Motor neuron (in vitro differentiated cells): ENCODE measurements around the gene ATOH8. TPM values are rescaled to one million over a fixed set of nuclear protein-coding genes. Genes with fewer than 3 reads are reported as not detected.

Source experiments
- ATAC-seq, 8 experiments: fragments of 200-7000 bp; cut with Tn5 transposase; replicated peaks in 6 of 8; 2 replicates each; pipeline ENCODE4 v1.8.0; 2021; ENCODE audit warnings: mild to moderate bottlenecking in 8 of 8, moderate library complexity in 8 of 8
- H3K27ac ChIP-seq, 2 donors: fragments of 250-450 bp; sonication (Bioruptor Pico); 2 replicates each; pipeline ENCODE4 v1.9.0; 2021; ENCODE audit warnings: antibody characterized with exemption in 2 of 2, mild to moderate bottlenecking in 2 of 2, moderate library complexity in 1 of 2
- H3K4me1 ChIP-seq, 2 donors: fragments of 250-450 bp; sonication (Bioruptor Pico); replicated peaks in 1 of 2; 2 replicates each; pipeline ENCODE4 v1.6.1; 2021; ENCODE audit warnings: antibody characterized with exemption in 2 of 2, mild to moderate bottlenecking in 2 of 2, moderate library complexity in 1 of 2
- H3K4me3 ChIP-seq, 5 donors: fragments of 250-450 bp; sonication (Bioruptor Pico); 2 replicates each; pipeline ENCODE4 v1.9.0; 2021; ENCODE audit warnings: antibody characterized with exemption in 5 of 5, mild to moderate bottlenecking in 5 of 5, moderate library complexity in 4 of 5
- WGBS, 10 experiments: fragments of 450-650 bp; shearing (Covaris generic); methylation state at CpG; one replicate each; pipeline ENCODE4 v1.0.0; 2022; 5-methylcytosine and 5-hydroxymethylcytosine counted together
- in situ Hi-C, 9 experiments: fragments of 400-800 bp; cut with MboI; loops; one replicate each; pipeline ENCODE4 v1.15.0; 2021; ENCODE audit warnings: low sequenced_read_pairs in 9 of 9, low pct_unique_long_range_greater_than_20kb in 2 of 9; ENCODE audit not compliant: unreplicated experiment in 9 of 9
- total RNA-seq, 8 experiments: library from RNA; unstranded; fragments of 300-600 nt; gene quantifications; 2 replicates each; pipeline versions ENCODE4 v1.2.3 to v1.2.4, GENCODE V29; 2022

Gene ATOH8
- total RNA-seq, 8 experiments from 2014 or later, result 0.71 to 8.6 (median 1.8) TPM

- H3K4me3 ChIP-seq, result no peak overlapping the region
- ATAC-seq, result peak in 3 of 8 experiments; percentile 85 to 91 (median 88)
Measured at GRCh38 chr2:85779641-85780315, 26.0 kb downstream of the ATOH8 start.

GRCh38 chr2:85780316-85781012 lies 26.7 kb downstream of the ATOH8 start:
- peak in 5 of 8 experiments; percentile 52 to 95 (median 91) for ATAC-seq
- Histone ChIP-seq H3K27ac (peak overlapping the region in 1 of 2 donors; percentile 4), H3K4me3 (no peak overlapping the region), H3K4me1 (peaks cover 18 to 38% of the 10 kb centered on the region in 2 donors)
- 55 to 100% (median 80%) methylated on average over 1 to 8 of the region's 14 CpGs; no CpG with 5 or more reads in 1 of the 10 experiments for WGBS, 10 experiments
- in situ Hi-C loops, result no loop called here

More at GRCh38 chr2:85779641-85780315, 26.0 kb downstream of the ATOH8 start:
- peaks cover 18 to 38% of the 10 kb centered on the region in 2 donors for H3K4me1 ChIP-seq
- no peak overlapping the region for H3K27ac ChIP-seq
- 79 to 100% (median 88%) methylated on average over 1 to 4 of the region's 12 CpGs; no CpG with 5 or more reads in 6 of the 10 experiments for WGBS, 10 experiments
- in situ Hi-C loops, result no loop called here

GRCh38 chr2:85781013-85781332 lies 27.2 kb downstream of the ATOH8 start:
- H3K4me1 ChIP-seq, result peaks cover 18 to 38% of the 10 kb centered on the region in 2 donors
- WGBS, 10 experiments, result 20 to 100% (median 87%) methylated on average over 1 to 5 of the region's 5 CpGs; no CpG with 5 or more reads in 1 of the 10 experiments
- in situ Hi-C loops, result no loop called here
- H3K27ac ChIP-seq, result no peak overlapping the region
- no peak for ATAC-seq
- no peak overlapping the region for H3K4me3 ChIP-seq

GRCh38 chr2:85783796-85784195 lies 30.0 kb downstream of the ATOH8 start:
- 93 to 100% (median 100%) methylated on average over 1 to 5 of the region's 7 CpGs; no CpG with 5 or more reads in 5 of the 10 experiments for WGBS, 10 experiments
- in situ Hi-C loops, result no loop called here
- peaks cover 12 to 20% of the 10 kb centered on the region in 2 donors for H3K4me1 ChIP-seq
- no peak for ATAC-seq
- no peak overlapping the region for H3K4me3 ChIP-seq
- H3K27ac ChIP-seq, result no peak overlapping the region

- Histone ChIP-seq H3K4me1 (peaks cover 12 to 16% of the 10 kb centered on the region in 2 donors), H3K4me3 (no peak overlapping the region), H3K27ac (no peak overlapping the region)
- in situ Hi-C loops, result no loop called here
- 76 to 100% (median 94%) methylated on average over 1 to 3 of the region's 6 CpGs; no CpG with 5 or more reads in 3 of the 10 experiments for WGBS, 10 experiments
- ATAC-seq, result no peak
Measured at GRCh38 chr2:85784474-85784986, 30.7 kb downstream of the ATOH8 start.

- peak in 5 of 8 experiments; percentile 16 to 31 (median 21) for ATAC-seq
- Histone ChIP-seq H3K4me3 (no peak overlapping the region), H3K4me1 (peaks cover 12 to 14% of the 10 kb centered on the region in 2 donors), H3K27ac (no peak overlapping the region)
- in situ Hi-C loops, result no loop called here
- 23 to 100% (median 82%) methylated on average over 1 to 9 of the region's 25 CpGs; no CpG with 5 or more reads in 4 of the 10 experiments for WGBS, 10 experiments
Measured at GRCh38 chr2:85785027-85785822, 31.4 kb downstream of the ATOH8 start.

GRCh38 chr2:85785871-85786270 lies 32.1 kb downstream of the ATOH8 start:
- H3K4me1 ChIP-seq, result peaks cover 6 to 9% of the 10 kb centered on the region in 2 donors
- H3K27ac ChIP-seq, result no peak overlapping the region
- no peak for ATAC-seq
- no peak overlapping the region for H3K4me3 ChIP-seq
- in situ Hi-C loops, result no loop called here
- 57 to 100% (median 92%) methylated on average over 2 to 3 of the region's 4 CpGs; no CpG with 5 or more reads in 6 of the 10 experiments for WGBS, 10 experiments

- in situ Hi-C loops, result no loop called here
- ATAC-seq, result no peak
- peaks cover 0 to 4% of the 10 kb centered on the region in 2 donors for H3K4me1 ChIP-seq
- no peak overlapping the region for H3K27ac ChIP-seq
- no peak overlapping the region for H3K4me3 ChIP-seq
- 60 to 100% (median 84%) methylated on average over 1 to 3 of the region's 7 CpGs; no CpG with 5 or more reads in 4 of the 10 experiments for WGBS, 10 experiments
Measured at GRCh38 chr2:85786444-85786843, 32.7 kb downstream of the ATOH8 start.

- H3K4me3 ChIP-seq, result no peak overlapping the region
- in situ Hi-C loops, result no loop called here
- H3K27ac ChIP-seq, result no peak overlapping the region
- H3K4me1 ChIP-seq, result peaks cover 0 to 3% of the 10 kb centered on the region in 2 donors
- ATAC-seq, result no peak
- 40 to 100% (median 93%) methylated on average over 1 to 7 of the region's 14 CpGs; no CpG with 5 or more reads in 5 of the 10 experiments for WGBS, 10 experiments
Measured at GRCh38 chr2:85786865-85787264, 33.1 kb downstream of the ATOH8 start.

GRCh38 chr2:85787282-85787980 lies 33.6 kb downstream of the ATOH8 start:
- Histone ChIP-seq H3K27ac (no peak overlapping the region), H3K4me3 (no peak overlapping the region), H3K4me1 (peaks cover 3% of the 10 kb centered on the region in 2 donors)
- ATAC-seq, result no peak
- WGBS, 10 experiments, result 40 to 100% (median 100%) methylated on average over 1 to 2 of the region's 8 CpGs; no CpG with 5 or more reads in 5 of the 10 experiments
- in situ Hi-C loops, result no loop called here

- ATAC-seq, result no peak
- H3K4me3 ChIP-seq, result no peak overlapping the region
- in situ Hi-C loops, result no loop called here
- H3K27ac ChIP-seq, result no peak overlapping the region
- peaks cover 3% of the 10 kb centered on the region in 2 donors for H3K4me1 ChIP-seq
- 86 to 100% (median 92%) methylated on average over 1 to 2 of the region's 6 CpGs; no CpG with 5 or more reads in 7 of the 10 experiments for WGBS, 10 experiments
Measured at GRCh38 chr2:85787981-85788340, 34.2 kb downstream of the ATOH8 start.

- in situ Hi-C loops, result no loop called here
- Histone ChIP-seq H3K27ac (no peak overlapping the region), H3K4me3 (no peak overlapping the region), H3K4me1 (peaks cover 3% of the 10 kb centered on the region in 2 donors)
- ATAC-seq, result no peak
- 89 to 100% (median 100%) methylated on average over 1 to 3 of the region's 3 CpGs; no CpG with 5 or more reads in 7 of the 10 experiments for WGBS, 10 experiments
Measured at GRCh38 chr2:85788603-85789002, 34.8 kb downstream of the ATOH8 start.
